Measurements from ENCODE around the gene SOCS3.

The SOCS3 gene

DNA sequence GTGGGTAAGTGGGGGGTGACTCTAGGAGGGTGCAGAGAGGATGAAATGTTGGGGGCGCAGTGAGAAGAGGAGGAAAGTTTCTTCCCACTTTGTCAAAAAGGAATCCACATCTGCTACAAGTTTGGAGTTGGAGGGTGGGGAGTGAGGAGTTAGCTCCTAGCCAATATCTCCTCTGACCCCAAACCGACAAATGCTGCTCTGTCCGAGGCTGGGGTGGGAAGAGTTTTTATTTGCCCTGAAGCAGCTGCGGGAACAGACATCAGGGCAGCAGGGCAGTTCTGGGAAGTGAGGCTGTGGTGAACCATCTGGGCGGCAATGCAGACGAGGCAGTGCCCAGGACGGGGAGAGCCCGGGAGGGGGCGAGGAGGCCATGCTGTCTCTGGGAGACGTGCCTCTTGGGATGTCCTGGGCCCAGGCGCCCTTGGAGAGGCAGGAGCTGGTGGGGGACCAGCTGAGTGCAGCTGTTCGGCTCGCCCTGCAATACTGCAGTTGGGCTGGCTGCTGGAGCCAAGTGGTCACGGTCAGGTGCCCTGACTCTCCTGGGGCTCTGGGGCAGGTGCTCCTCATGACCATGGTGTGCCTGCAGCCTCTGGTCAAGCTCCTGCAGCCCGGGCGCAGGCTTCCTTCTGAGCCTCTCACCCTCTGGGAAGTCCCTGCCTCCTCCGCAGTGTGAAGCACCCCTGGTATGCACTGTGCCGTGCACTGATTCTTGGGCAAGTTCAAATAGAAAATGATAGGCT, 6.4 kb upstream of the SOCS3 start:
- no peak for DNase-seq

DNA sequence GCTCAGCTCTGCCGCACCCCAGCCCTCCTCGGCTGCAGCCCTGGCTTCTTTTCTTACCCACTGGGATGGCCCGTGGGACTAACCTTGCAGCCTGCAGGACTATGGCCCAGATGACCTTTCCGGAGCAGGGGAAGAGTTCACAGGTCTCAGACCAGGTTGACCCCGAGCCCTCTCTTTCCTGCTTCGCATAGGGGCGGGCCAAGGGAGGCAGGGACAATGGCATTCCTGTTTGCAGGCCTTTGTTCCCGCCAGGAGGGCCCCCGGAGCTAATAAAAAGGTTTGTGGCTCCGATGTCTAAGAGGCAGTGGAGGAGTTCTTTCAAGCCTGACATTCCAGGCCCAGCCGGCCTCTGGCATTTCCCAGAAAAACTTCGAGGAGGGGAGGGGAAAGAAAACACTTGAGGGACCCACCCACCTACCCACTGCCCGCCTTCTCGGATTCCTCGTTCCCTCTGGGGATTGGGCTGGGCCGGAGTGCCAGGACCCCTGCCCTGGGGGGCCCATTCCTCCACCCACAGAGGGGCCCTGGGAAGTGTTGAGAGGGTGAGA, 5.8 kb upstream of the SOCS3 start:
- DNase-seq = no peak

DNA sequence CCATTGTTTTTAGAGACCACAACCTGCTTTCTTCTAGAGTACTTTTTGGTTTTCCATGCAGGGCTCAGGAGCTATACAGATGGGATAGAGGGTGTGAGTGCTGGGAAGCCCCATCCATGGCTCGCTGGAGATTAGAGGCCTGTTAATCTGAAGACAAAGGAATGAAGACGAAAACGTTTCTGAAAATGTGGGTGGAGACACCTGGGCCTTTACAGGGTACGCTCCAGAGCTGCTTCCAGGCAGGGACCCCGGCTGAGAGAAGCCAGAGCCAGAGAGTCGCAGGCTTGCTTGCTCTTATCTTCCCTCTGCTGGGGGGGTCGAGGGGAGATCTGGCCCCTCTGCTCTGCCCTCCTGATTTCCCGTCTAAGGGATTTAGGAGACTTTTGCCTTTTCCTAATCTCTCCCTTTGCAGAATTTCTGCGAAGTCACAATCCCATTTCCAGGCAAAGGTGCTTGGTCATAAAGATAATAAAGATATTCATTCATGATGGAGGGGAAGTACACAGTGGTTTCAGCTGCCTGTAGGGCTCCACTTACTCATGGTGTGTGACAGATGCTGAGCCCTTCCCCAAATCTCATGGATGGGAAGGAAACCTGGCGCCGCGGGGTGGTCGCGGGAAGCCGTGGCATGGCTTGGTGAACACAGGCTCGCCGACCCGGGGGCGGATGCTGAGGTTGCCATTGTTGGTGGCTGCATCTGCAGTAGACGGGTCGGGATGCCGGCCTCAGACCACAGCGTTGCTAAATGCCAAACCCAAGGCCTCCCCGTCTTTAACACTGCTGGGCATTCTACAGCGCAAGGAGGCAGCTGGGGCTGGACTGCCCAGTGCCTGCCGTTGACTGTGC, 4.8 kb upstream of the SOCS3 start:
- DNase-seq = no peak

DNA sequence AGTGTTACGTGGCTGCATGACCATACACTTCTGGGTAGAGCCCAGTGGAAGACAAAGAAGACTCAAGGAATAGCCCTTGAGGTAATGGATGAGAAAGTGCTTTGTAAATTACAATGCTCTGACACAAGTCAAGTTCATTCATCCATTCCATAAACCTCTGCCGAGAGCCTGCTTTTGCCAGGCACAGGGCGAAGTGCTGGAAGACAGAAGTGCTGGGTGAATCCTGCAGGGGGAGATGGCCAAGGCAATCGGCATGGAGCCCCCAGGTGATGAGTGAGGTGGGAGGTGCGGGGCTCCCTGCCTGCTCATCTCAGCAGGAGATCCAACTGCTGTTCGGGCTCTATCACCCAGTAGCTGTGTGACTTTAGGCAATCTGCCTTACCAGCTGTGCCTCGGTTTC, 2.8 kb upstream of the SOCS3 start:
- DNase-seq = peak; percentile 60

DNA sequence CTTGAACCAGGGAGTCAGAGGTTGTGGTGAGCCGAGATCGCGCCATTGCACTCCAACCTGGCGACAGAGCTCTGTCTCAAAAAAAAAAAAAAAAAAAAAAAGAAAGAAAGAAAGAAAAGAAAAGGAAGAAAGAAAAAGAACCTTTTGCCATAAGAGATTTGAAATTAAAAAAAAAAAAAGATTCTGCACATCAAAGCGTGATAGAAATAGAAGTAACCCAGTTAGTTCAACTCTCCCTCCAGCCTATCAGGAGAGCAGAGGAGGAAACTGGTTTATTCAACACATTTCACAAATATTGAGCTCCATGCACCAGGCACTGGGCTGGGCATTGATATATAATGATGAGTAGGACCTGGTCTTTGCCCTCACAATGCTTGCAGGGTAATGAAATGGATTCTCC, 2.4 kb upstream of the SOCS3 start:
- DNase-seq = no peak

DNA sequence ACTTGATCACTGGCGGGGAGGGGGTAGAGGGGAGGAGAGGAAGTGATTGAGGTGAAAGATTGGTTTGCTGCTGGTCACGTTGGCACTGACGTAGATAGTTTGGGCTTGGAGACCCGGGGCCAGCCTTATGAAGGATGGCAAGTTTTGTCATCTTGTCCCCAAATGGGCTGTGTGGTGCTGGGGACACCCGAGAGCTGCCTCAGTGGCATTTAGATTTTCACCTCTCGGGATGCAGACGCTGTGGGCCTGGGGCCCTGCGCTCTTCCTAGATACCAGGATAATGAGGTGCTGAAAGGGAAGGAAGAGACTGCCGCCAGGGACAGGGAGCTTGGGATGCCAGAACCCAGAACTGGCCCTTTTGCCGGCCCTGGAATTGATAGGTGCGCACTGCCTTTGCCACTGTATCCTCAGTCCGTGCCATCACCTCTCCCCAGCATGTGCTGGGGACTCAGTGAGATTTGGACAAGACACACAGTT, 1.4 kb upstream of the SOCS3 start:
- no peak for DNase-seq

DNA sequence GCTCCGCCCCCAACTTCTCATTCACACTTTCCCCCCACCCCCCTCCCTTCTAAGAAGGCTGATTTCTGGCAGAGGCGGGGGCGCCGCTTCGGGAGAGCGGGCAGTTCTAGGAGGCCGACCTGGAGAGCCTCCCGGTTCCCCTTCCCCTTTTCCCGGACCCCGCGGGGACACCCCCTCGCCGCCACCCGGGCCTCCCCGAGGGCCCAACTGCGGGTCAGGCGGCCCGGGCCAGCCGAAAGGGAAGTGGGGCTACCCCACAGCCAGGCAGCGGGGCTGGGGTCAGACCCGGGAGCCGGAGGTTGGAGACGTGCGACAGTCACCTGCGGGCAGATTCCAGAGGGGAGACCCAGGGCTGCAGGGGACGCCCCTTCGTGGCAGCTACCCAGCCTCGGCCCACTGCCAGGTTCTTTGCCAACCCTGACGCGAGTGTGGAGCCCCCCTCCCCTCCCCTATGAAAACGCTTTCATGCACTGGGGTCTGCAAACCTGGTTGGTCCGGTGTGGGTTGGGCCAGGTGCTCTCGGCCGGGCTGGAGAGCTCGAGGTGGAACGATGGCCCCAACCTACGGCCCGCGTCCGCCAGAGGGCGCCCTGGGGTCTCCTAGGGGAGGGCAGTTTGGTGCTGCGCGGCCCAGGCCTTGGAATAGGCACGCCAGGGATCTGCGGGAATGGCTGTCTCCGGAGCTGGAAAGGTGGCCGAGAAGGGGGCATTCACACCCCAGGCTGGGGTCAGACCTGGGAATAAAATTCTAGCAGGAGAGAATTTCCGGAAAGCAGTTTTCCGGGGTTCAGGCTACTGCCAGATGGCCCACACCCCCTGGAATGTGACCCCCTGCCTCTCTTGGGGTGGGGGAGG, 721 bp upstream of the SOCS3 start:
- DNase-seq = peak; percentile 84

DNA sequence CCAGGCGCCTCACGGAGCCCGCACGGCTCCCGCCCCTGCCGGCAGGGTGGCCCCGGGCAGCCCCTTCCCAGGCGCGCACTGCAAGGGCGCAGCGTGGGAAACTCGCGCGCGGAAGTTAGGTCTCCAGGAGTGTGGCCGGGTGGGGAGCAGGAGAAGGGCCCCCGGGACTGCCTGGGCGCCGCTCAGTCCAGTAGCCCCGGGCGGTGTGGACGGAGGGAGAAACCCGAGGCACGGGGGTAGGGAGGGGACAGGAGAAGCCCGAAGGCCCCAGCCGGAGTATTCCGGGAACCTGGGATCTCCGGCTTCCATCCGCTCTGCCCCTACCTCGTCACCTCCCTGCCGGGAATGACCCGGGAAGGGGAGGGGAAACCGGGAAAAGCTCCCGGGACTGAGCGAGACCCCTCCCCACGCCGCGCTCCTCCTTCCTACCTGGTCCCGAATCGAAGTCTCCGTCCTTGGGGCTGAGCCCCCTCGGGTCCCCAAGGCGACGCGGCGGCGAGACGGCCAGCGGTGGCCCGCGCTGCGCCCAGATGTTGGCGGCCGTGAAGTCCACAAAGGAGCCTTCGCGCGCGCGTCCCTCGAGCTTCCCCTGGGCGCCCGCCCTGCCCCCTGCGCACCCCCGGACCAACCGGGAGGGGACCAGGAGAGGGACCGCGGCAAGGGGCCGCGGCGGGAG, 418 bp downstream of the SOCS3 start:
- DNase-seq = peak; percentile 67

DNA sequence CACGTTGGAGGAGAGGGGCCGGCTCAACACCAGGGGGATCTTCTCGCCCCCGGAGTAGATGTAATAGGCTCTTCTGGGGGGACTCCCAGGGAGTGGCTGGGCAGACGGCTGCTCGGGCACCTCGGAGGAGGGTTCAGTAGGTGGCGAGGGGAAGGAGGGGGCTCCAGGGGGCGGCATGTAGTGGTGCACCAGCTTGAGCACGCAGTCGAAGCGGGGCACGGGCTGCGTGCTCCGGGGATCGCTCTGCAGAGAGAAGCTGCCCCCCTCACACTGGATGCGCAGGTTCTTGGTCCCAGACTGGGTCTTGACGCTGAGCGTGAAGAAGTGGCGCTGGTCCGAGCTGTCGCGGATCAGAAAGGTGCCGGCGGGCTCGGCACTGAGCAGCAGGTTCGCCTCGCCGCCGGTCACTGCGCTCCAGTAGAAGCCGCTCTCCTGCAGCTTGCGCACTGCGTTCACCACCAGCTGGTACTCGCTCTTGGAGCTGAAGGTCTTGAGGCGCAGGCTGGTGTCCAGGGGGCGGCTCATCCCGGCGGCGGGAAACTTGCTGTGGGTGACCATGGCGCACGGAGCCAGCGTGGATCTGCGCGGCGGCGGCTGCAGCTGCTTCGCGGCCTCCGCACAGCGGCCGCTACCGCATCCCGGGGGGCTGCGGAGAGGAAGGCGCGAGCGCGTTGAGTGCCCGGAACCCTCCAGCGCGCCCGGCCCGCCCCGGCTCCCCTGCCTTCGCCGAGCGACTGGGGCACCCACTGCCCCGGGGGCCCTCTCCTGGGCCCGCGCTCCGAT, 1.1 kb downstream of the SOCS3 start:
- DNase-seq = no peak

DNA sequence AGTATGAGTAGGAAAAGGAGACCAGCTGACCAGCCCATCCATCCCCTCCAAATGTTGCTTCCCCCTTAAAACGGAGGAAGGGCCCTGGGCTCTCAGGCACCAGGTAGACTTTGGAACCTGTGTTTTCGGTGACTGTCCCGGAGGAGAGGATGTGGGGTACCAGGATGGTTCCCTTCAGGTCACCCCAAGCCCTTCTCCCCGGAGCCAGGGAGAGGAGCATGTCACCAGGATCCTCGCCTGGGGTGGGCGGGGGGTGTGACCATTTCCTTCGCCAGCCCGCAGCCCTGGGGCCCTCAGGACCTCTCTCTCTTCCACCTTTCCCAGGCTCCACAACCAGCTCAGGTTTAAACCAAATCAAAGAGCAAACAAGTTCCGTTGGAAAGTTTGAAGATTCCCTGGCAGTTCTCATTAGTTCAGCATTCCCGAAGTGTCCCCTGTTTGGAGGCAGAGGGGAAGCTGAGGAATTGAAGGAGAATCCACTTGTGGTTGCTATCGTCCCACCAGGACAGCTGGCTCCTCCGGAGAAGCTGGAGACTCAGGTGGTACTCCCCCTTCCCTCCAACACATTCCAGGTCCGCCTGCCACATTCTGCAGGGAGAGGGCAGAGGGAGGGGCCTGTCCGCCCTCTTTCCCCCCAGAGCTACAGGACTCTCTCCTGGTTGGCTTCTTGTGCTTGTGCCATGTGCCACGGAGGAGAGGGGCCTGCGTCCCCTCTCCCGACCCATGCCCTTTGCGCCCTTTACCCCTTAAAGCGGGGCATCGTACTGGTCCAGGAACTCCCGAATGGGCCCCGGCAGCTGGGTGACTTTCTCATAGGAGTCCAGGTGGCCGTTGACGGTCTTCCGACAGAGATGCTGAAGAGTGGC, 2.0 kb downstream of the SOCS3 start:
- no peak for DNase-seq

DNA sequence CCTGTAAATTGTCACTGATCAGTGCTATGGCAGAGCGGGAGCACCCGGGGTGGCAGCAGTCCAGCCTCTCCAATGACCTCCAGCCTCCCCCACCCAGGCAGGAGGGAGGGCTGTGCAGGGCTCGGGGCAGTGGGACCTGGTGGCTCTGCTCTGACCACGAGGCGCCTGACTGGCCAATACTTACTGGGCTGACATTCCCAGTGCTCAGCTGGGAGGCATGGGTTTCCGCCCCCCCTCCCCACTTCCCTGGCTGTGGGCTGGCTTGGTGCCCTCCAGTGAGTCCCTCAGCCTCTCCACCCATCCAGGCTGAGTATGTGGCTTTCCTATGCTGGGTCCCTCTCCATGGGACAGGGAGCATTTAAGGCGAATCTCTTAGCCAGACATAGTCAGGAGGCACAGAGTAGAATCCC, 2.7 kb downstream of the SOCS3 start:
- no peak for DNase-seq

DNA sequence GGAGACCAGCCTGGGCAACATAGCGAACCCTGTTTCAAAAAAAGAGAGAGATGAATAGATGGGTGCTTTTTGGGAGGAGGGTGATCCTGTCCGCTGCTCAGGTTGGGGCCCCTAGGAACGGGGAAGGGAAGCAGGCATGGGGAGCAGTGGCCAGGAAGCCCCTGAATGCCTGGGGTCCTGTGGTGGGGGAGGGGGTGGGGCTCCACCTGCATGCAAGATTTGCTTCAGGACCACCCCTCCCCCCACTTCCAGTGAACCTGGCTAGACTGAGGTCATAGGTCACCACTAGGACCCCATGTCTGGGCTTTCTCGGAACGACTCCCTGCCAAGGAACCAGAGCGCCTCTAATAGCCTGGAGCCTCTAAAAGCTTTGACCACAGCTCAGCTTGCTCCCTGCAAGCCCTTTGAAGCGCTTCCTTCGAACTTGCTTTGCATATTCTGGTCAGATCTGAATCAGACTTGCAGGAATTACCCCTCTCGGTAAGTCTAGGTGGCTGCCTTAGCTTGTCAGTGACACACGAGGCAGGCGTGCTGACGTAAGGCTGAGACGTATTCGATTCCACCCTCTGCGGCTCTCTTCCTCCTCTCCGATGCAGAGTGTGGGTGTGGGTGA, 3.7 kb downstream of the SOCS3 start:
- DNase-seq = no peak

DNA sequence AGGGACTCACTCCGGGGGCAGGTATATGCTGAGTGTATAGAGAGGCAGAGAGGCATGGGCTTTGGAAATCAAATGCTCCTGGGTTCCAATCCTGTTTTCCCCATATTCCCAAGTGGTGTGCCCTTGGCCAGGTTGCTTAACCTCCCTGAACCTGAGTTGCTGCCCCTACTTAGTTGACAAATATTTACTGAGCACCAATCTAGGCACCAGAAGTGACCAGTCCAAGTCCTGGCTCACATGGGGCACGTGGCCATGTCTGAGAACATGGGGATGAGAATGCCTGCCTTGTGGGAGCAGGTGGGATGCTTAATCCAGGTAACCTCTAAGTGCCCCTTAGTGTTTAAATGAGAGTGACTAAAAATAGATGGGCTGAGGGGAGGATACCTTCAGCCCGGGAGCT, 4.2 kb downstream of the SOCS3 start:
- no peak for DNase-seq

DNA sequence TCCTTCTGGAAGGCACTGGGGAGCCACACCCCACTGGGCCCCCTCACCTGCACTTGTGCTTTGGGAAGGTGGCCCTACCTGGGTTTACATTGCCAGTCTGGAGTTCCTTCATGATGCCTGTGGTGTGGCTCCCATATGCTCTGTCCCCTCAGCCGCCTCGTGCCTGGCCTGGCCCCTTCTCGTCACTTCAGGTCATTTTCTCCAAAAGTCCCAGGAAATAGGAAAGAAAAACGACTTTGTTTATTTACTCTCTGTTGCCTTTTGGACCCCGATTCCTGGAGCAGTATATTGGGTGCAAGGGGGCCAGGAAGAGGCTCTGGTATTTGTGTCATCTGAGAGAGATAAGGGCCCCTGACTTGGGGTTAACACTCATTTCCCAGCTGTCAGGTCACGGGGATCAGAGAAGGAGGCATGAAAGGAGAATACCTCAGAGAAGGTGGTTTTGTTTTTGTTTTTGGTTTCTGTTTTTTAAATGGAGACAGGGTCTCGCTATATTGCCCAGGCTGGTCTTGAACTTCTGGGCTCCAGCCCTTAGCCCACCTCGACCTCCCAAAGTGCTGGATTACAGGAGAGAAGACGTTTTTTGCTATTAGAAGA, 4.7 kb downstream of the SOCS3 start:
- DNase-seq = no peak

DNA sequence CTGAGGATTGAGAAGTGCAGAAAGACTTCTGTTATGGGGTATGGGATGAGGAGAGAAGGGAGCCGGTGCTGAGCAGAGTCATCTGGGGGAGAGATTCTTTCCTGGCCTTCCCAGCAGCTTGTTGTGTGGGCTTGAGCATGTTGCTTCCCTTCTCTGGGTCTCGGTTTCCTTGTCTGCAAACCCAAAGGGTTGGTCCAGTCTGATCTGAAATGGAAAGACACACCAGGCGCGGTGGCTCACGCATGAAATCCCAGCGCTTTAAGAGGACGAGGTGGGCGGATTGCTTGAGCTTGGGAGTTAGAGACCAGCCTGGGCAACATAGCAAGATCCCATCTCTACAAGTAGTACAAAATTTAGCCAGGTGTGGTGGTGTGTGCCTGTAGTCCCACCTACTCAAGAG, 6.0 kb downstream of the SOCS3 start:
- DNase-seq = no peak

DNA sequence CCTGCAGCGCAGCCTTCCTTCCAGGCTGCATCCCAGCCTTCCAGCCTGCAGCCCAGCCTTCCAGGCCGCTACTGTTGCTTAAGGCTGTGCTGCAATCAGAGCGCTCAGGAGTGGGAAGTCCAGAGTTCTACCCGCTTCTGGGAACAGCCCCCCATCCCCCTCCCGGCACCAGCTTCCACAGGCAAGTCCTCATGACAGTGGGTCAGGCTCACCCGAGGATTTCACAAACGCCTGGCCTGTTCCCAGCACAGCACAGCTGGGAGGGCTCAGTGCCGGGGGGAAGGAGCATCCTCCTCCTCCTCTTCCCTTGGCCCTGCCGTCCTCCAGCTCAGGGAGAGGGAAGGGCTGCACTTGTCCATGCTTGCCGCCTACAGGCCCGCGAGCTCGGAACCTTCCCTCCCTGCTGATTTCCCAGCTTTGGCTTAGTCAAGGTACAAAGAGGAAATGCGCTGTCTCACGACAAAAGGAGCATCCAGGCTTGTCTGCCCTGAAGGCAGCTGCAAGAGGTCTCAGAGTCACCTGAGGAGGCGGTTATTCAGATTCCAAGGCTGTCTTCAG, 8.3 kb downstream of the SOCS3 start:
- no peak for DNase-seq

DNA sequence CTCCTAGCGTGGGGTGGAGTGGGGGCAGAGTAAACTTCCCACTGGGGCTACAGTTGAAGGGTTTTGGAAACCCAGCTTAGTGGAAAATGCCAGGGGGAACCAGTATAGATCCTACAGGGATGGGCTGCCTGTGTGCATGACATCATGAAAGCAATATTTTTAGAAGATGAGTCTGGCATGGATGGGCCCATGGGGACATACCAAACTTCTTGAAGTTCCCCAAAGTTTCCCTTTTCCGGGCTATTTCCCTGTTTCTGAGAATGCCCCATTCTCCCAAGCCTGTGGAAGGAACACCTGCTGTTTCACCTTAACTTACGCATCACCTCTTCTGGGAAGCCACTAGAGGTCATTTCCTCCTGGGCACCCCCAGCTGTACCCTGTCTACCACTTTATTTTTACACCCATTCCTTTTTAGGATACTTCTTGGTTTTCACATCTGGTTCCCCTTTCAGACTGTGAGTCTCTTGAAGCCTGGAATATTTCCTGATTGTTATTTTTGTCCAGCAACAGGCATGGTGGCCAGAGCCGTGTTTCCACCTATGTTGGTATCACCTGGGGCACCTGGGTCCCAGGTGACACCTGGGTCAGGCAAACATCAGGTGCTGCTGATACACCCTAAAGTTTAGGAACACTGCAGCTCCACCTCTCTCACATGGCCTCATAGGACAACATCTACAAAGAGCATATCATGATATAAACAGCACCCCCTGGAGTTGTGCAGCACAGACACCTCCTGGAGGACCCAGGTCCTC, 9.8 kb downstream of the SOCS3 start:
- DNase-seq = no peak

DNA sequence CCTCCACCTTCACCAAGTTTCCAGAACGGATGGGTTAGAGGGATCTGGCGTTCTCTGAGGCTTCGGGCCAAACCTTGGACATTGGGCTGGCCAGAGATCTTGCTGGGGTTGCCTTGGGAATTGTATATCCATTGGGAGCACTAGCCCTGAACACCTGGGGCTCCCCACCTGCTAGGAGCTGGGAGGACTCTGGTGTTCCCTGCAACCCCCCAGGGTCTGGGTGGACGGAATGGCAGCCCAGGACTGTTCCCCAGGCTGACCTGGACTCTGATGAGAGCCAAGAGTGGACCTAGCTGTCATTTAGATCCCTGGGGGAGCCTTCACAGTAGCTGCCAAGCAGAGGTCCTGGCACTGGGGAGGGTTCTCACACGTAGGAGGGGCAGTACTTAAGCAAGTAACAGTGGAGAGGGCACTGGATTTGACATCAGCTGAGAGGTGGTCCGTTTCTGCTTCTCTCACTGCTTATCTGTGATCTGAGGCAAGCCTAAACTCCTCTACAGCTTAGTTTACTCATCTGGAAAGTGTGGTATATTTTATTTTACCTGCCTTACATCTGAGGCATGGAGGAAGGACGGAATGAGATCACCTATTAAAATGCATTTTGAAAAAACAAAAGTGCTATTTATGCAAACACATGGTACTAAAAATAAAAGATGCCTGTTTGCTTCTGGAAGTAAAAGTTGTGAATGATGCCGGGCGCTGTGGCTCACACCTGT, 11.7 kb downstream of the SOCS3 start:
- DNase-seq = no peak
